Measurements from ENCODE around the gene IL17F.

The IL17F gene

GRCh38 chr6:52244400-52244799, at the start of gene IL17F:
Gene IL17F (minus strand): TSS chr6:52244500. CDS start chr6:52244429, 71 bp downstream.
- no peak for DNase-seq (ENCODE audit: low read depth, low spot score)

GRCh38 chr6:52293067-52293466, 48.8 kb upstream of the IL17F start:
- no peak for DNase-seq (ENCODE audit: low read depth, low spot score)

- no peak for DNase-seq (ENCODE audit: low read depth, low spot score)
Measured at GRCh38 chr6:52288841-52289240, 44.5 kb upstream of the IL17F start.

GRCh38 chr6:52288216-52288615, 43.9 kb upstream of the IL17F start:
- no peak for DNase-seq (ENCODE audit: low read depth, low spot score)

GRCh38 chr6:52286798-52287432, 42.6 kb upstream of the IL17F start:
- no peak for DNase-seq (ENCODE audit: low read depth, low spot score)

GRCh38 chr6:52285177-52286068, 41.1 kb upstream of the IL17F start:
- no peak for DNase-seq (ENCODE audit: low read depth, low spot score)

GRCh38 chr6:52284460-52285176, 40.3 kb upstream of the IL17F start, which contains the start of gene MCM3:
Gene MCM3 (minus strand): TSS chr6:52284742. CDS start chr6:52284674, 68 bp downstream.
- peak; percentile 99 for DNase-seq (ENCODE audit: low read depth, low spot score)

- DNase-seq (ENCODE audit: low read depth, low spot score): no peak
Measured at GRCh38 chr6:52284131-52284459, 39.8 kb upstream of the IL17F start.

- DNase-seq (ENCODE audit: low read depth, low spot score): no peak
Measured at GRCh38 chr6:52283111-52283510, 38.8 kb upstream of the IL17F start.

- no peak for DNase-seq (ENCODE audit: low read depth, low spot score)
Measured at GRCh38 chr6:52276130-52276529, 31.8 kb upstream of the IL17F start.

GRCh38 chr6:52271852-52272460, 27.7 kb upstream of the IL17F start:
- no peak for DNase-seq (ENCODE audit: low read depth, low spot score)

- DNase-seq (ENCODE audit: low read depth, low spot score): no peak
Measured at GRCh38 chr6:52263709-52264540, 19.6 kb upstream of the IL17F start.

- DNase-seq (ENCODE audit: low read depth, low spot score): no peak
Measured at GRCh38 chr6:52262620-52263344, 18.5 kb upstream of the IL17F start.

GRCh38 chr6:52261229-52261628, 16.9 kb upstream of the IL17F start:
- DNase-seq (ENCODE audit: low read depth, low spot score): no peak

- no peak for DNase-seq (ENCODE audit: low read depth, low spot score)
Measured at GRCh38 chr6:52260634-52261033, 16.3 kb upstream of the IL17F start.

GRCh38 chr6:52255434-52255833, 11.1 kb upstream of the IL17F start:
- no peak for DNase-seq (ENCODE audit: low read depth, low spot score)

GRCh38 chr6:52254731-52255378, 10.6 kb upstream of the IL17F start:
- no peak for DNase-seq (ENCODE audit: low read depth, low spot score)

GRCh38 chr6:52253494-52253893, 9.2 kb upstream of the IL17F start:
- DNase-seq (ENCODE audit: low read depth, low spot score): no peak

- no peak for DNase-seq (ENCODE audit: low read depth, low spot score)
Measured at GRCh38 chr6:52251113-52251512, 6.8 kb upstream of the IL17F start.

GRCh38 chr6:52249078-52249477, 4.8 kb upstream of the IL17F start:
- DNase-seq (ENCODE audit: low read depth, low spot score): no peak
